Astrocyte (in vitro differentiated cells and primary cell): ENCODE measurements around the gene KCNMB4.

ENCODE experiments used
- EZH2 ChIP-seq: IDR thresholded peaks from 2 replicates; pipeline ENCODE4 v1.6.1; 2012; ENCODE audit warnings: mild to moderate bottlenecking, low read length, inconsistent platforms; ENCODE audit not compliant: insufficient read depth
- TF ChIP-seq, protein P1 (sequence below): IDR thresholded peaks from 2 replicates; pipeline ENCODE4 v1.5.1; 2011; ENCODE audit warnings: low read depth, mild to moderate bottlenecking, inconsistent platforms, low read length, moderate library complexity; ENCODE audit not compliant: insufficient read depth

DNA sequence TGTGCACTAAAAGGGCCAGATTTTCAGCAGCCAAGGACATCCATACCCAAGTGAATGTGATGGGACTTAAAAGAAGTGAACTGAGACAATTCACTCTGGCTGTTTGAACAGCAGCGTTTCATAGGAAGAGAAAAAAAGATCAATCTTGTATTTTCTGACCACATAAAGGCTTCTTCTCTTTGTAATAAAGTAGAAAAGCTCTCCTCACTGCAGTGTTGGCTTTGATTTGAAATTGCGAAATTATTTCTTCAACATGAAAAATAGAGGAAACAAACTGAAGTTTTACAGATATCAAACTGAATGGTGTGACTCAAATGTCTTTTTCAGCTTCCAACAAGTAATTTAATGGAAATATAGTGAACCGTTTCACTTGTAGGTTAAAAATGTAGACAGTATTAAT lies 11.3 kb upstream of the KCNMB4 start:
- TF ChIP-seq, protein P1, sequence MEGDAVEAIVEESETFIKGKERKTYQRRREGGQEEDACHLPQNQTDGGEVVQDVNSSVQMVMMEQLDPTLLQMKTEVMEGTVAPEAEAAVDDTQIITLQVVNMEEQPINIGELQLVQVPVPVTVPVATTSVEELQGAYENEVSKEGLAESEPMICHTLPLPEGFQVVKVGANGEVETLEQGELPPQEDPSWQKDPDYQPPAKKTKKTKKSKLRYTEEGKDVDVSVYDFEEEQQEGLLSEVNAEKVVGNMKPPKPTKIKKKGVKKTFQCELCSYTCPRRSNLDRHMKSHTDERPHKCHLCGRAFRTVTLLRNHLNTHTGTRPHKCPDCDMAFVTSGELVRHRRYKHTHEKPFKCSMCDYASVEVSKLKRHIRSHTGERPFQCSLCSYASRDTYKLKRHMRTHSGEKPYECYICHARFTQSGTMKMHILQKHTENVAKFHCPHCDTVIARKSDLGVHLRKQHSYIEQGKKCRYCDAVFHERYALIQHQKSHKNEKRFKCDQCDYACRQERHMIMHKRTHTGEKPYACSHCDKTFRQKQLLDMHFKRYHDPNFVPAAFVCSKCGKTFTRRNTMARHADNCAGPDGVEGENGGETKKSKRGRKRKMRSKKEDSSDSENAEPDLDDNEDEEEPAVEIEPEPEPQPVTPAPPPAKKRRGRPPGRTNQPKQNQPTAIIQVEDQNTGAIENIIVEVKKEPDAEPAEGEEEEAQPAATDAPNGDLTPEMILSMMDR, result no peak
- no peak for TF ChIP-seq EZH2
